Mesenchymal stem cell (in vitro differentiated cells and primary cell): Measurements from ENCODE around the gene RHOBTB3.

Experiments
- DNase-seq: peaks from one replicate; pipeline ENCODE4 v3.0.0-alpha.2; 2013
- H2AFZ ChIP-seq: one replicate; pipeline ENCODE4 v1.6.1; 2013; ENCODE audit warnings: low read depth, mild to moderate bottlenecking, control low read depth, inconsistent platforms, low read length, moderate library complexity
- H2AK5ac ChIP-seq: 2 replicates; pipeline ENCODE4 v1.6.1; 2013; ENCODE audit warnings: low read length, moderate library complexity, mild to moderate bottlenecking, inconsistent platforms; ENCODE audit not compliant: severe bottlenecking
- H2BK120ac ChIP-seq: one replicate; pipeline ENCODE4 v1.6.1; 2013; ENCODE audit warnings: low read depth, mild to moderate bottlenecking, inconsistent platforms, low read length, moderate library complexity
- H2BK12ac ChIP-seq, 2 experiments: one replicate each; pipeline ENCODE4 v1.6.1; 2013; ENCODE audit warnings: inconsistent platforms in 2 of 2, low read length in 2 of 2, mild to moderate bottlenecking in 2 of 2, moderate library complexity in 2 of 2, control low read depth in 1 of 2
- H2BK15ac ChIP-seq: one replicate; pipeline ENCODE4 v1.6.1; 2013; ENCODE audit warnings: mild to moderate bottlenecking, low read depth, inconsistent platforms; ENCODE audit not compliant: poor library complexity, severe bottlenecking
- H2BK5ac ChIP-seq: 2 replicates; pipeline ENCODE4 v1.6.1; 2013; ENCODE audit warnings: low read depth, mild to moderate bottlenecking, low read length, control low read depth, inconsistent platforms; ENCODE audit not compliant: poor library complexity, severe bottlenecking
- H3K14ac ChIP-seq, 2 experiments: one replicate each; pipeline ENCODE4 v1.6.1; 2013; ENCODE audit warnings: inconsistent platforms in 2 of 2, low read length in 2 of 2, control low read depth in 1 of 2, mild to moderate bottlenecking in 1 of 2, moderate library complexity in 1 of 2
- H3K18ac ChIP-seq, 2 experiments: one replicate each; pipeline ENCODE4 v1.6.1; 2013; ENCODE audit warnings: inconsistent platforms in 2 of 2, low read length in 2 of 2, control low read depth in 1 of 2, low read depth in 1 of 2, mild to moderate bottlenecking in 1 of 2
- H3K23ac ChIP-seq, 2 experiments: one replicate each; pipeline ENCODE4 v1.6.1; 2013; ENCODE audit warnings: inconsistent platforms in 2 of 2, low read length in 2 of 2, mild to moderate bottlenecking in 2 of 2, moderate library complexity in 2 of 2, control low read depth in 1 of 2
- H3K27ac ChIP-seq: 2 replicates; pipeline ENCODE4 v1.5.1; 2013; ENCODE audit warnings: mild to moderate bottlenecking, moderate library complexity, low read length, control low read depth, inconsistent platforms; ENCODE audit not compliant: poor library complexity, severe bottlenecking
- H3K27me3 ChIP-seq, 2 experiments: 2 replicates each; pipeline versions ENCODE4 v1.6.1 to v1.7.0; 2013; ENCODE audit warnings: low read length in 2 of 2, mild to moderate bottlenecking in 2 of 2, moderate library complexity in 2 of 2, control low read depth in 1 of 2, inconsistent platforms in 1 of 2; ENCODE audit not compliant: control insufficient read depth in 1 of 2, insufficient read depth in 1 of 2
- H3K36me3 ChIP-seq, 2 experiments: 2 replicates each; pipeline versions ENCODE4 v1.6.1 to v1.7.0; 2013; ENCODE audit warnings: low read length in 2 of 2, control low read depth in 1 of 2, inconsistent platforms in 1 of 2, low read depth in 1 of 2, mild to moderate bottlenecking in 1 of 2; ENCODE audit not compliant: insufficient read depth in 2 of 2, control insufficient read depth in 1 of 2
- H3K4ac ChIP-seq, 2 experiments: one replicate each; pipeline ENCODE4 v1.6.1; 2013; ENCODE audit warnings: inconsistent platforms in 2 of 2, low read length in 2 of 2, mild to moderate bottlenecking in 2 of 2, moderate library complexity in 2 of 2, control low read depth in 1 of 2, low read depth in 1 of 2
- H3K4me1 ChIP-seq: 2 replicates; pipeline ENCODE4 v1.6.1; 2013; ENCODE audit warnings: low read depth, low read length, control low read depth; ENCODE audit not compliant: control insufficient read depth, insufficient read depth
- H3K4me2 ChIP-seq: 2 replicates; pipeline ENCODE4 v1.6.1; 2013; ENCODE audit warnings: low read length, mild to moderate bottlenecking, inconsistent platforms; ENCODE audit not compliant: poor library complexity, severe bottlenecking
- H3K4me3 ChIP-seq, 2 experiments: 2 replicates each; pipeline versions ENCODE4 v1.5.1 to v1.7.0; 2013; ENCODE audit warnings: low read length in 2 of 2, mild to moderate bottlenecking in 2 of 2, control low read depth in 1 of 2, low read depth in 1 of 2; ENCODE audit not compliant: insufficient read depth in 1 of 2
- H3K79me1 ChIP-seq: replicated peaks from 2 replicates; pipeline ENCODE4 v1.6.1; 2013; ENCODE audit warnings: mild to moderate bottlenecking, control low read depth, low read length, inconsistent platforms; ENCODE audit not compliant: poor library complexity, severe bottlenecking
- H3K9ac ChIP-seq: 2 replicates; pipeline ENCODE4 v1.7.0; 2013; ENCODE audit warnings: mild to moderate bottlenecking, low read length, moderate library complexity
- H3K9me3 ChIP-seq: 2 replicates; pipeline ENCODE4 v1.7.0; 2013; ENCODE audit warnings: mild to moderate bottlenecking, low read length; ENCODE audit not compliant: control insufficient read depth
- H4K8ac ChIP-seq: one replicate; pipeline ENCODE4 v1.6.1; 2013; ENCODE audit warnings: inconsistent platforms, mild to moderate bottlenecking, low read length, moderate library complexity
- H4K91ac ChIP-seq: one replicate; pipeline ENCODE4 v1.6.1; 2013; ENCODE audit warnings: mild to moderate bottlenecking, low read length, inconsistent platforms
- WGBS: methylation state at CpG from one replicate; pipeline ENCODE4 v1.1.7; 2013; ENCODE audit warnings: mixed read lengths; 5-methylcytosine and 5-hydroxymethylcytosine counted together

Gene RHOBTB3

GRCh38 chr5:95799191-95799835, 68.2 kb downstream of the RHOBTB3 start:
- peaks cover 2 to 27% of the 10 kb centered on the region in 2 experiments for H3K36me3 ChIP-seq
- H2AFZ ChIP-seq: no peak overlapping the region
- H2BK12ac ChIP-seq: no peak overlapping the region
- H2BK5ac ChIP-seq: no peak overlapping the region
- H3K27ac ChIP-seq: no peak overlapping the region
- no peak overlapping the region for H3K4me2 ChIP-seq
- DNase-seq: peak; percentile 53
- H3K9me3 ChIP-seq: no peaks in the 10 kb centered on the region
- no peak overlapping the region for H3K14ac ChIP-seq
- H3K79me1 ChIP-seq: peaks cover 7% of the 10 kb centered on the region
- no peak overlapping the region for H4K8ac ChIP-seq
- H4K91ac ChIP-seq: no peak overlapping the region
- H3K23ac ChIP-seq: no peak overlapping the region
- H3K18ac ChIP-seq: no peak overlapping the region
- peak overlapping the region; percentile 46 for H2AK5ac ChIP-seq
- H2BK120ac ChIP-seq: no peak overlapping the region
- no peak overlapping the region for H3K9ac ChIP-seq
- peaks cover 14% of the 10 kb centered on the region for H3K4me1 ChIP-seq
- H3K4ac ChIP-seq: no peak overlapping the region
- H3K4me3 ChIP-seq: no peak overlapping the region
- H2BK15ac ChIP-seq: no peak overlapping the region
- WGBS: 74% methylated on average over 4 of the region's 4 CpGs
- H3K27me3 ChIP-seq: no peaks in the 10 kb centered on the region

- peaks cover 6% of the 10 kb centered on the region for H3K9me3 ChIP-seq
- H3K27me3 ChIP-seq: no peaks in the 10 kb centered on the region
- H3K4me2 ChIP-seq: no peak overlapping the region
- H3K4me3 ChIP-seq: no peak overlapping the region
- H3K4me1 ChIP-seq: peaks cover 14% of the 10 kb centered on the region
- peaks cover 2 to 20% of the 10 kb centered on the region in 2 experiments for H3K36me3 ChIP-seq
- H2AK5ac ChIP-seq: peak overlapping the region; percentile 93
- peaks cover 10% of the 10 kb centered on the region for H3K79me1 ChIP-seq
- no peak overlapping the region for H2AFZ ChIP-seq
- no peak overlapping the region for H4K91ac ChIP-seq
- WGBS: 96% methylated on average over 2 of the region's 3 CpGs
- H3K23ac ChIP-seq: no peak overlapping the region
- peak overlapping the region in 1 of 2 experiments; percentile 57 for H2BK12ac ChIP-seq
- DNase-seq: no peak
- no peak overlapping the region for H2BK120ac ChIP-seq
- H2BK5ac ChIP-seq: no peak overlapping the region
- H4K8ac ChIP-seq: no peak overlapping the region
- no peak overlapping the region for H2BK15ac ChIP-seq
- peak overlapping the region; percentile 79 for H3K27ac ChIP-seq
- H3K18ac ChIP-seq: no peak overlapping the region
- no peak overlapping the region for H3K14ac ChIP-seq
- no peak overlapping the region for H3K4ac ChIP-seq
- no peak overlapping the region for H3K9ac ChIP-seq
Observed at GRCh38 chr5:95800553-95800952, 69.4 kb downstream of the RHOBTB3 start.

GRCh38 chr5:95801532-95801931, 70.4 kb downstream of the RHOBTB3 start:
- no peak overlapping the region for H3K4ac ChIP-seq
- H3K14ac ChIP-seq: no peak overlapping the region
- H4K91ac ChIP-seq: no peak overlapping the region
- no peak overlapping the region for H2BK5ac ChIP-seq
- no peak overlapping the region for H3K18ac ChIP-seq
- H3K9ac ChIP-seq: no peak overlapping the region
- H3K36me3 ChIP-seq: peaks cover 2 to 14% of the 10 kb centered on the region in 2 experiments
- H3K79me1 ChIP-seq: peaks cover 10% of the 10 kb centered on the region
- H2AK5ac ChIP-seq: peak overlapping the region; percentile 81
- no peak overlapping the region for H3K4me2 ChIP-seq
- H3K4me1 ChIP-seq: peaks cover 14% of the 10 kb centered on the region
- no peak overlapping the region for H4K8ac ChIP-seq
- H2BK120ac ChIP-seq: no peak overlapping the region
- H2AFZ ChIP-seq: no peak overlapping the region
- no peak overlapping the region for H2BK12ac ChIP-seq
- H2BK15ac ChIP-seq: no peak overlapping the region
- 100% methylated on average over 1 of the region's 2 CpGs for WGBS
- H3K27ac ChIP-seq: peak overlapping the region; percentile 78
- no peak overlapping the region for H3K4me3 ChIP-seq
- no peak overlapping the region for H3K23ac ChIP-seq
- peaks cover 6% of the 10 kb centered on the region for H3K9me3 ChIP-seq
- DNase-seq: no peak
- H3K27me3 ChIP-seq: no peaks in the 10 kb centered on the region

GRCh38 chr5:95801961-95802360, 70.8 kb downstream of the RHOBTB3 start:
- H3K23ac ChIP-seq: no peak overlapping the region
- 89% methylated on average over 3 of the region's 3 CpGs for WGBS

More at GRCh38 chr5:95801961-95802360, 70.8 kb downstream of the RHOBTB3 start:
- peak overlapping the region; percentile 78 for H3K27ac ChIP-seq
- H3K4me1 ChIP-seq: peaks cover 14% of the 10 kb centered on the region
- no peak overlapping the region for H3K14ac ChIP-seq
- peak overlapping the region; percentile 81 for H2AK5ac ChIP-seq
- H4K8ac ChIP-seq: no peak overlapping the region
- peaks cover 8% of the 10 kb centered on the region for H3K79me1 ChIP-seq
- no peak overlapping the region for H2BK12ac ChIP-seq
- H3K36me3 ChIP-seq: peaks cover 2 to 10% of the 10 kb centered on the region in 2 experiments
- H2BK120ac ChIP-seq: no peak overlapping the region
- no peak overlapping the region for H3K4me2 ChIP-seq
- H2AFZ ChIP-seq: no peak overlapping the region
- H4K91ac ChIP-seq: no peak overlapping the region
- H3K18ac ChIP-seq: no peak overlapping the region
- H3K9ac ChIP-seq: no peak overlapping the region
- H2BK15ac ChIP-seq: no peak overlapping the region
- no peak overlapping the region for H3K4ac ChIP-seq
- H3K27me3 ChIP-seq: no peaks in the 10 kb centered on the region
- peak overlapping the region; percentile 82 for H2BK5ac ChIP-seq
- no peak overlapping the region for H3K4me3 ChIP-seq
- no peak for DNase-seq
- peaks cover 6% of the 10 kb centered on the region for H3K9me3 ChIP-seq
